Gastroesophageal sphincter (tissue), 4 donors: ENCODE results near the gene PET117. TPM values are rescaled to one million over a fixed set of nuclear protein-coding genes. Genes with fewer than 3 reads are reported as not detected.

Source experiments
- ATAC-seq: fragments of 150-250 bp; one replicate; pipeline ENCODE4 v1.9.1; 2016; ENCODE audit warnings: mild to moderate bottlenecking, moderate library complexity
- H3K27ac ChIP-seq, 4 donors: fragments of 200-600 bp; sonication (generic) in 3 of 4; 1 replicate in 3 of 4; 2 replicates in 1 of 4; pipeline ENCODE4 v1.5.1; 2016 to 2019
- H3K27me3 ChIP-seq: fragments of 200-600 bp; sonication (generic); one replicate; pipeline ENCODE4 v1.5.1; 2019
- H3K36me3 ChIP-seq, 2 donors: fragments of 200-600 bp; sonication (generic); one replicate each; pipeline ENCODE4 v1.5.1; 2019; ENCODE audit warnings: control low read depth in 1 of 2
- H3K4me1 ChIP-seq, 3 donors: fragments of 200-600 bp; sonication (generic); 1 replicate in 2 of 3; 2 replicates in 1 of 3; pipeline ENCODE4 v1.5.1; 2016 to 2019; ENCODE audit warnings: control low read depth in 2 of 3
- H3K4me3 ChIP-seq, 2 donors: fragments of 200-600 bp; sonication (generic); one replicate each; pipeline ENCODE4 v1.5.1; 2019; ENCODE audit warnings: mild to moderate bottlenecking in 1 of 2, moderate library complexity in 1 of 2
- H3K9me3 ChIP-seq, 3 donors: fragments of 200-600 bp; sonication (generic); one replicate each; pipeline ENCODE4 v1.5.1; 2017 to 2019; ENCODE audit warnings: control low read depth in 2 of 3
- CTCF ChIP-seq, 4 experiments: fragments of 200-600 bp in 2 of 4; fragments of 450-650 bp in 2 of 4; sonication (generic) in 1 of 4; IDR thresholded peaks; one replicate each; pipeline ENCODE4 v1.5.1; 2017 to 2019; ENCODE audit warnings: antibody characterized with exemption in 4 of 4, mild to moderate bottlenecking in 2 of 4, moderate library complexity in 2 of 4
- EP300 ChIP-seq: sonication (generic); formaldehyde crosslinking; IDR thresholded peaks from one replicate; pipeline ENCODE4 v1.6.1; 2017; ENCODE audit warnings: antibody characterized with exemption, mild to moderate bottlenecking
- POLR2A ChIP-seq, 2 donors: fragments of 450-650 bp; IDR thresholded peaks; one replicate each; pipeline ENCODE4 v1.6.1; 2017; ENCODE audit warnings: antibody characterized with exemption in 2 of 2, mild to moderate bottlenecking in 2 of 2, moderate library complexity in 1 of 2
- POLR2AphosphoS5 ChIP-seq: sonication (generic); formaldehyde crosslinking; IDR thresholded peaks from one replicate; pipeline ENCODE4 v1.6.1; 2017; ENCODE audit warnings: antibody characterized with exemption
- WGBS, 2 donors: methylation state at CpG; one replicate each; pipeline ENCODE4 v1.1.5; 2018; ENCODE audit warnings: low coverage in 1 of 2; 5-methylcytosine and 5-hydroxymethylcytosine counted together
- small RNA-seq, 4 donors: library from RNA; depleted of rRNA; stranded (forward); fragments of <200 nt; gene quantifications; one replicate each; pipeline ENCODE3, GENCODE V24; 2016
- total RNA-seq, 4 donors: library from RNA; depleted of rRNA; stranded (reverse); fragments of >200 nt; gene quantifications; one replicate each; pipeline ENCODE4 v1.1.0, GENCODE V29; 2016

Gene PET117
- total RNA-seq, 4 donors from 2014 or later, result 22.3 to 38.9 (median 23.9) TPM

- H3K4me1 ChIP-seq, result no peaks in the 10 kb centered on the region
- H3K4me3 ChIP-seq, result no peak overlapping the region
- no peaks in the 10 kb centered on the region for H3K9me3 ChIP-seq
- H3K27ac ChIP-seq, result no peak overlapping the region
- TF ChIP-seq CTCF (IDR thresholded peaks at IDR 0.05) (no peak), EP300 (no peak), POLR2AphosphoS5 (no peak), POLR2A (IDR thresholded peaks at IDR 0.05) (no peak)
- H3K36me3 ChIP-seq, result peaks cover 0 to 74% of the 10 kb centered on the region in 2 donors
- 29 to 42% methylated on average over 3 of the region's 3 CpGs for WGBS, 2 donors
- no peak for ATAC-seq
- H3K27me3 ChIP-seq, result no peaks in the 10 kb centered on the region
Observed at GRCh38 chr20:18188434-18188833, 50.8 kb downstream of the PET117 start.

- no peak for ATAC-seq
Observed at GRCh38 chr20:18190338-18191233, 52.9 kb downstream of the PET117 start.

GRCh38 chr20:18191306-18191705, 53.6 kb downstream of the PET117 start:
- H3K36me3 ChIP-seq, result peaks cover 0 to 45% of the 10 kb centered on the region in 2 donors
- no peaks in the 10 kb centered on the region for H3K4me1 ChIP-seq
- no peak for TF ChIP-seq EP300
- H3K9me3 ChIP-seq, result no peaks in the 10 kb centered on the region
- H3K4me3 ChIP-seq, result no peak overlapping the region
- no peak for ATAC-seq
- 36 to 43% methylated on average over 1 of the region's 1 CpG for WGBS, 2 donors
- H3K27me3 ChIP-seq, result no peaks in the 10 kb centered on the region
- H3K27ac ChIP-seq, result no peak overlapping the region

More at GRCh38 chr20:18190338-18191233, 52.9 kb downstream of the PET117 start:
- no peak overlapping the region for H3K27ac ChIP-seq
- no peak overlapping the region for H3K4me3 ChIP-seq
- H3K4me1 ChIP-seq, result no peaks in the 10 kb centered on the region
- H3K27me3 ChIP-seq, result no peaks in the 10 kb centered on the region
- H3K9me3 ChIP-seq, result no peaks in the 10 kb centered on the region
- WGBS, 2 donors, result 60 to 71% methylated on average over 1 to 2 of the region's 3 CpGs
- H3K36me3 ChIP-seq, result peaks cover 0 to 53% of the 10 kb centered on the region in 2 donors
- TF ChIP-seq CTCF (IDR thresholded peaks at IDR 0.05) (no peak), EP300 (no peak), POLR2AphosphoS5 (no peak), POLR2A (IDR thresholded peaks at IDR 0.05) (no peak)

Small RNA genes within 50 kb of the gene (small RNA-seq; reads per million reads assigned to genes)
- gene RF00019, result 0 reads per million in 4 donors
- 0 reads per million in 4 donors for gene RNU7-137P

Other genes starting within 250 kb of the PET117 start
- gene SNX5, start 169.1 kb upstream of the PET117 start, total RNA-seq, result 10 to 100 TPM; 47.5 to 90.9 (median 70.2) TPM
- 10 to 100 TPM in 2 of 4 donors, 1 to 10 TPM in 2; 6.3 to 13.5 (median 9.9) TPM for gene MGME1, start 168.8 kb upstream of the PET117 start, total RNA-seq
- gene OVOL2, start 79.9 kb upstream of the PET117 start, total RNA-seq, result under 1 TPM in 1 of 4 donors, not detected in 3; 0.69 TPM
- 10 to 100 TPM; 17.1 to 19.9 (median 18.8) TPM for gene KAT14, start within 50 bp of the PET117 start, total RNA-seq
- gene ZNF133, start 150.7 kb downstream of the PET117 start, total RNA-seq, result 10 to 100 TPM in 3 of 4 donors, 1 to 10 TPM in 1; 7.8 to 19.7 (median 16.8) TPM